MM.1S (cell line): ENCODE results near the gene RAB39B.

ENCODE experiments used
- EZH2 ChIP-seq: fragments of 300-600 bp; sonication (generic); optimal IDR thresholded peaks from 2 replicates; pipeline ENCODE3; 2017; ENCODE audit warnings: low read depth, mild to moderate bottlenecking, antibody characterized with exemption, low read length, mixed read lengths
- EZH2phosphoT487 ChIP-seq: fragments of 300-600 bp; sonication (generic); IDR thresholded peaks from 2 replicates; pipeline ENCODE4 v1.6.1; 2018; ENCODE audit warnings: antibody characterized with exemption, low read length
- TF ChIP-seq, protein P1 (sequence below): fragments of 300-600 bp; sonication (generic); IDR thresholded peaks from 2 replicates; pipeline ENCODE4 v1.5.1; 2016; ENCODE audit warnings: antibody characterized with exemption, low read length, mixed read lengths

DNA sequence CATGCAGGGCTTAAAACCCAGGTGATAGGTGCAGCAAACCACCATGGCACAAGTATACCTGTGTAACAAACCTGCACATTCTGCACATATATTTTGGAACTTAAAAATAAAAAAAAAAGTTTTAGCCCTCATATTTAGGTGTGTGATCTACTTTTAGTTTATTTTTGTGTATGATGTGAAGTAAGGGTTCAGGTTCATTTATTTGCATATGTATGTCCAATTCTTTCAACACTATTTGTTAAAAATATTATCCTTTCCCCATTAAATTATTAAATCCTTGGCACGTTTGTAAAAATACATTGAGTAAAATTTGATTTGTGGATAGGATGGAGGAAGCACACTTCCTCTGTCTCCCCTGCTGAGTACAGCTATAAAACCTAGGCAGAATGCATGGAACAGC, 12.9 kb downstream of the RAB39B start:
- TF ChIP-seq, protein P1, sequence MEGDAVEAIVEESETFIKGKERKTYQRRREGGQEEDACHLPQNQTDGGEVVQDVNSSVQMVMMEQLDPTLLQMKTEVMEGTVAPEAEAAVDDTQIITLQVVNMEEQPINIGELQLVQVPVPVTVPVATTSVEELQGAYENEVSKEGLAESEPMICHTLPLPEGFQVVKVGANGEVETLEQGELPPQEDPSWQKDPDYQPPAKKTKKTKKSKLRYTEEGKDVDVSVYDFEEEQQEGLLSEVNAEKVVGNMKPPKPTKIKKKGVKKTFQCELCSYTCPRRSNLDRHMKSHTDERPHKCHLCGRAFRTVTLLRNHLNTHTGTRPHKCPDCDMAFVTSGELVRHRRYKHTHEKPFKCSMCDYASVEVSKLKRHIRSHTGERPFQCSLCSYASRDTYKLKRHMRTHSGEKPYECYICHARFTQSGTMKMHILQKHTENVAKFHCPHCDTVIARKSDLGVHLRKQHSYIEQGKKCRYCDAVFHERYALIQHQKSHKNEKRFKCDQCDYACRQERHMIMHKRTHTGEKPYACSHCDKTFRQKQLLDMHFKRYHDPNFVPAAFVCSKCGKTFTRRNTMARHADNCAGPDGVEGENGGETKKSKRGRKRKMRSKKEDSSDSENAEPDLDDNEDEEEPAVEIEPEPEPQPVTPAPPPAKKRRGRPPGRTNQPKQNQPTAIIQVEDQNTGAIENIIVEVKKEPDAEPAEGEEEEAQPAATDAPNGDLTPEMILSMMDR = no peak
- TF ChIP-seq EZH2phosphoT487 (no peak), EZH2 (no peak)
